GM13977 (cell line): ENCODE results near the gene THAP11.

Experiments
- DNase-seq: peaks from one replicate; pipeline ENCODE4 v3.0.0; 2012; ENCODE audit warnings: low spot score
- in situ Hi-C: fragments of 300-500 bp; cut with MboI; formaldehyde crosslinking; loops from one replicate; pipeline ENCODE4 v1.12.0; 2022; ENCODE audit warnings: low sequenced_read_pairs, low pct_unique_long_range_greater_than_20kb, mixed read lengths, inconsistent platforms; ENCODE audit not compliant: unreplicated experiment
- TF ChIP-seq, protein P1 (sequence below): IDR thresholded peaks from 2 replicates; pipeline ENCODE4 v1.5.1; 2012; ENCODE audit warnings: mild to moderate bottlenecking, control low read depth; ENCODE audit not compliant: insufficient read depth; ENCODE audit errors: extremely low read depth, missing control alignments

The THAP11 gene

DNA sequence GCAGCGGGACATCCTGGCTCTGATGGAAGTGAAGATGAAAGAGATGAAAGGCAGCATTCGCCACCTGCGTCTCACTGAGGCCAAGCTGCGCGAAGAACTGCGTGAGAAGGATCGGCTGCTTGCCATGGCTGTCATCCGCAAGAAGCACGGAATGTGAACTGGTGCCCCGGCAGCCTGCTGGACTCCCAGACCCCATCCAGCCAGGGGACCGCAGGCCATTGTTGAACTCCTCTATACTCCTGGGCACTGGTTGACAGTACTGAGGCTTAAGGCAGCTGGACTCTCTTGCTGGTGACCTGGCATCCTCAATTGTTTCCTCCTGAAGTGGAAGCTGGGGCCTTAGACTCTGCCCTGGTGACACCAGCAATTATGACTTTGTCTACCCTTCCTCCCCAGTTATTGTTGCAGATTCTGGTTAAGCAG, 1.2 kb downstream of the THAP11 start:
- DNase-seq, result no peak
- TF ChIP-seq, protein P1, sequence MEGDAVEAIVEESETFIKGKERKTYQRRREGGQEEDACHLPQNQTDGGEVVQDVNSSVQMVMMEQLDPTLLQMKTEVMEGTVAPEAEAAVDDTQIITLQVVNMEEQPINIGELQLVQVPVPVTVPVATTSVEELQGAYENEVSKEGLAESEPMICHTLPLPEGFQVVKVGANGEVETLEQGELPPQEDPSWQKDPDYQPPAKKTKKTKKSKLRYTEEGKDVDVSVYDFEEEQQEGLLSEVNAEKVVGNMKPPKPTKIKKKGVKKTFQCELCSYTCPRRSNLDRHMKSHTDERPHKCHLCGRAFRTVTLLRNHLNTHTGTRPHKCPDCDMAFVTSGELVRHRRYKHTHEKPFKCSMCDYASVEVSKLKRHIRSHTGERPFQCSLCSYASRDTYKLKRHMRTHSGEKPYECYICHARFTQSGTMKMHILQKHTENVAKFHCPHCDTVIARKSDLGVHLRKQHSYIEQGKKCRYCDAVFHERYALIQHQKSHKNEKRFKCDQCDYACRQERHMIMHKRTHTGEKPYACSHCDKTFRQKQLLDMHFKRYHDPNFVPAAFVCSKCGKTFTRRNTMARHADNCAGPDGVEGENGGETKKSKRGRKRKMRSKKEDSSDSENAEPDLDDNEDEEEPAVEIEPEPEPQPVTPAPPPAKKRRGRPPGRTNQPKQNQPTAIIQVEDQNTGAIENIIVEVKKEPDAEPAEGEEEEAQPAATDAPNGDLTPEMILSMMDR, result no peak
- in situ Hi-C loops, result no loop called here

- TF ChIP-seq, protein P1, result no peak
- DNase-seq, result no peak
- in situ Hi-C loops, result no loop called here
Observed at GRCh38 chr16:67844497-67844896, 2.4 kb downstream of the THAP11 start.

DNA sequence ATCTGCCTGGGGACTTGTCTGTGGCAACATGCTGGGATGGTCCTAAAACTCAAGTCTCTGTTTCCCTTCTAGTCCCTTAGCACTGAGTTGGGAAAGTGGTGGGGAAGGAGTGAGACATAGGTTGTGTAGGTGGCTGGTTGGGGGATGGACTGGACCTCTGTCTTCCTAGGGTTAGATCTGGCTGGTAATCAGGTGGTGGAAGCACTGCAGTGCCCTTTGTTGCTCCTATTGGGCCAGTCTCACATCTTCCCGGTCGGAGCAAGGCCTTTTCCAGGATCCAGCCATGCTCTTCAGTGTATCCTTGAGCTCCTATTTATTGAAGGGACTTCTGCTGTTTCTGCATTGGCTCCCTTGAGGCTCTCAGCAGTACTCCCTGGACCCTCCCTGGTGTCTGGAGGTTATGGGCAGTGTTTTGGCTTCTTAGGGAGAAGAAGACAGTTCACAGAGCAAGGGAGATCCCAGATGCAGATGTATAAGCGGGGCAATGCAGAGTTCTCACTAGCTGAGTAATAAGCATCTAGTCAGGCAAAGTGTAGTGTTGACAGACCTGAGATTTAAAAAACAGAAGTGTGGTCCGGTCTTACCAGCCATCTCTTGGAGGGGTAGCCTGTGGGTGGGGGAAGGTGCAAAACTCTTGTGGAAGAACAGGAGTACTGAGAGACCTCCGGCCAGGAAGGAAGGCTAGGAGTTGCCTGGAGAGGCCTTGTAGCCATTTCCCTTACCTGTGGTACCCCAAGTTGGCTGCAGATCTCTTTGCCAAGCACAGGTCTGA, 3.4 kb downstream of the THAP11 start:
- no peak for DNase-seq
- TF ChIP-seq, protein P1, result no peak
- in situ Hi-C loops, result no loop called here

GRCh38 chr16:67846063-67846319, 3.9 kb downstream of the THAP11 start:
- no peak for DNase-seq
- TF ChIP-seq, protein P1, result no peak
- in situ Hi-C loops, result no loop called here

DNA sequence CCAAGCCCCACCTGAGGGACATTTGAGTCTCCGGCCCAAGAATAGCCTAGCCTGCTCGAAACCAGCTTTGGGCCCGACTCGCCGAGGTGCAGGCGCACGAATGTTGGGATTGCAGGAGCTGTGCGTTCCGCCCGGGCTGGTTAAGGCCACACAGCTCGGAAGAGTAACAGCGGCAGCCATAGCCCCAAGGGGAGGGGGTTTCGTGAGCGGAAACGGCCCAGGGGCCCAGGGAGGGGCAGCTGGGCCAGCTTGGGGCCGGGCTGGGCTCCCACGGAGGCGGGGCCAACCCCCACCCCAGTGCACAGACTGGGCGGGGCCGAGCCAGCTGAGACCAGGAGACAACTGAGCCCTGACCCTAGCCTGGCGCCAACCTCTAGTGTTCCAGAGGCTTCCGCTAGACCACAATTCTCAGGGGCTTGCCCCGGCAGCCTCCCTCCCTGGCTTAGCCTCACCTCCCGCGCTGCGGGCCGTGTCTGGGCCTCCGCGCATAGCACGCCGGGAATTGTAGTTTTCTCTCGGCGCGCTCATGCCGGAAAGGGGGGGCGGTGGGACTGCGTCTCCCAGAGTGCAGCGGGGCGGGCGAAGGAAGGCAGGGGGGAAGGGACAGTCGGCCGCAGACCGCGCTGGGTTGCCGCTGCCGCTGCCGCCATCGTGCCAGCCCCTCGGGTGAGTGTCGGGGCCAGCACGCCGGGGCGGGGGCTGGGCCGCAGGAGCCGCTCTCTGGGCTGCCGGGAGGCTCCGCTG, 4.4 kb downstream of the THAP11 start, which contains the start of gene NUTF2:
Gene NUTF2 (plus strand): TSS at position 614 of the 744 bp plus-strand sequence. CDS start 18,198 bp downstream, outside the sequence.
- DNase-seq, result peak; percentile 97
- TF ChIP-seq, protein P1, result no peak
- in situ Hi-C loops, result no loop called here

DNA sequence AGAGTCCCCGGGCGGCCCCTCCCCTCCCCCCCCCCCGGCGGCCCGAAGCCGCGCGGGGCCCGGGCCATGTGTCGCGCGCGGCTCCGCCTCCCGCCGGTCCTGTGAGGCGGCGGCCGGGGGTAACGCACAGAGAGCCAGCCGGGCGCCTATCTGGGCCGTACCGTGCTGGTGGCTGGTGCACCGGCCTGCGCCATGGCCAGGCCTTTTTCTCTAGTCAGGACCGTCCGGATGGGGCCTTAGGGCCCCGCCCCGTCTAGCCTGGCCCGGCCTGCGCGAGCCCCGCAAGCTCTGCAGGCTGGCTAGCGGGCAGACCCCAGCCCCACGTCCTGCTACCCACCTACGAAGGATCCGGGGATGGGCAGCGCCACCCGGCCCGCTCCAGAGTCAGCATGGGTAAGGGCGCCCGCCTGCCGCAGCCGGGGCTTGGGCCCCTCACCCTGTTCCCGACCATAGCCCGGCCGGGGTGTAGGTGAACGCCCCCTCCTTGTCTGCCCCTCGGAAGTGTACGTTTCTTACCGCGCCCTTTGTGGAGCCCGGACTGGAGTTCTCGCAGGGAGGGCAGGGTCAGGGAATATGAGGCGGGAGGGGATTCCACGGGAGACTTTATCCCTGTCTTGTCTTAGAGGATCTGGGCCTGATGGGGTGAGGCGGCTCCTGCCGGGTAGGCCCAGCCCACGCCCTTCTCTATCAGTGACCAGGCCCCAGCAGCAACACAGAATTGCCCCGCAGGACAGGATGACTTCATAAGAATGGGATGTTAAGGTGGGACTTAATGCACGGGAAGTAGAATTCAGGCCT, 5.1 kb downstream of the THAP11 start, which contains the start of gene CENPT:
Gene CENPT (minus strand): TSS at position 630 of the 798 bp plus-strand sequence. CDS start 13,834 bp downstream, outside the sequence.
- in situ Hi-C loops, result no loop called here
- TF ChIP-seq, protein P1, result no peak
- peak; percentile 86 for DNase-seq
